GM21786 (cell line): ENCODE measurements around the gene NAV3.

ENCODE experiments used
- ATAC-seq: cut with Tn5 transposase; IDR thresholded peaks from one replicate; pipeline ENCODE4 v1.9.1; 2021; ENCODE audit not compliant: unreplicated experiment

NAV3 gene

DNA sequence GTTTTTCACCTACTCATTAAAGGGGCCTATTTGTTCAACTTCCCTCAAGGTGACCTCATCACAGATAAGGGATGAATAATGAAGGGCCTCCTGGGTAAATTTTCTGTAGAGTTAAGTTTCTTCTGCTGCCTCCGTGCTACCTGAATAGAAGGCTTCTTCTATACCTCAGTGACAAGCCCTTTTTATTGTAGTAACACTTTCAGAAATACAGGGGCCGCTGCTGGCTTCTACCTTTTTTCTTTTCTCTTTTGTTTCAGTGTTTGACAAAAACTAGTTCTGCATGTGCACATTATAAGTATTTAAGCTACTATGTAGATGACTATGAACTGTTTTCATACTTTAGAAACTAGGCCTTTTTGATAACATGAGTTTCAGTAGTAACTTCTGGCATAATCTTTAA, 207.0 kb downstream of the NAV3 start:
- no peak for ATAC-seq

DNA sequence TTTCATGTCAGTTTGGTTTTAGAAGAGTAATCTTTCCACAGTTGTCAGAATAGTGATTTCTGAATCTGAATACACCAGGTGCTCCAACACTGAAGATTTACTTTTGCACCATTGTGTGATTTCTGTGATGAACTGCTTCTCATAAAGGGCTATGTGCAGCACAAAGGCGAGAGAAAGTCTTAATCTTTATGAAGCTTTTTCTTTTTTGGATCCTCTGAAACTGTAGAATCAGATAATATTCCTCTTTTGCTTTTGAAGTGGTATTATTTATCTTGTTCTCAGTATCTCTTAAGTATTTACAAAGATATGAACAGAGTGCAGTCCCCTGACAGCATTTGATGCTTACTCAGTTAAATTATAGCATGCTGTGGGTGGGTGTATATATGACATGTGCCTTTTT, 207.8 kb downstream of the NAV3 start:
- no peak for ATAC-seq

DNA sequence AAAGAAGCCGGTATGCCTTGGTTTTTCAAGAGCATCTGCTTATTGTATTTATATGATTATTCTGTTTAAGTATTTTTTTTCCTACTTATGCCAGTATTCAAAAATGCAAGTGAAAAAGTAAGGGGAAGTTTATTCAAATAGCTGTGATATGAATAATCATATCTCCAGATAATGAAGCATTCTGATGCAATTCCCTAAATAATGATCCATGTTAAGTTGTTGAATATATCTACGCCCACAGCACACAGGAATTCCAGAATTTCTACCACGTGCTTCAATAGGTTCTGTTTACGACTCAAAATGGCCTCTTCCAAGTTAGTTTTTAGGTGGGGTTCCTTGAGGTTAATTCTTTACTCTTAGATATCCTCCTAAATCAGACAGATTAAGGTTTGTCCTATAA, 208.3 kb downstream of the NAV3 start:
- ATAC-seq = no peak

DNA sequence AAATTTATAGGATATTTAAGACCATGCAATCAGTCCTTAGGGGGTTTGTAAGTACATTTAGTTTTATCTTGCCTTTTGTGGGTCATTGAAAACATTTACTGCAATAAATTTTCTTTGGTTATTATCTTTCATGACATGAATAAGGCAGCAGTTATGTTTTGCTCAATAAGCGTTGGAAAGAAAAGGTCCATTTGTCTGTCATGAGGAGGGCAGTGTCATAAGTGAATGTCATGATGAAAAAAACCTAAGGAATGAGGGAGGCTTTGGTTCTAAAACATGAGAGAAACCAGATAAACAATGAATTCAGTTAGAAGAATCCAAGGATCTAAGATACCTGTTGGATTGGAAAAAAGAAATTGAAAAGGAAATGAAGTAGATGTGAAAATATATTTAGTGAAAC, 209.4 kb downstream of the NAV3 start:
- no peak for ATAC-seq

DNA sequence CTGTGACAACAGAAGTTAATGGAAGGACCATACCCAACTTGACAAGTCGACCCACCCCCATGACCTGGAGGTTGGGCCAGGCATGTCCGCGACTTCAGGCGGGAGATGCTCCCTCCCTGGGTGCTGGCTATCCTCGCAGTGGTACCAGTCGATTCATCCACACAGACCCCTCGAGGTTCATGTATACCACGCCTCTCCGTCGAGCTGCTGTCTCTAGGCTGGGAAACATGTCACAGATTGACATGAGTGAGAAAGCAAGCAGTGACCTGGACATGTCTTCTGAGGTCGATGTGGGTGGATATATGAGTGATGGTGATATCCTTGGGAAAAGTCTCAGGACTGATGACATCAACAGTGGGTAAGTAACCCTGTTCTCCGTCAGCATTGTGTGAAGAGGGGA, 220.1 kb downstream of the NAV3 start:
- no peak for ATAC-seq

DNA sequence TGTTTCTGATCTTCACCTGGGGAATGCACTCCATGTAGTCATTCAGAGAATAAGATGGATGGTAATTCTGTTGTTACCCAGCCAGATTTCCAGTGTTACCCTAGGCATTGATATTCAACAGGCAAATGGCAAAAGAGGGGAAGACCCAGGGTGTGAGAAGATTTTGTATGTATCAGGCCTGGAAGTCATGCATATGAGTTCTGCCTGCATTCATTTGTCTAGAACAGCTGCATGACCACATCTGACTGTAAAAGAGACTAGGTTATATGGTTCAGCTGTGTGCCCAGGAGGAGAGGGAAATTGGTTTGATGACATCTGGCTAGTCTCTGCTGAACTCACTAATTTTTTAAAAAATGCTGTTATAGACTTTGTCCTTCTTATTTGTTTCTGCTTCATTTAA, 224.9 kb downstream of the NAV3 start:
- ATAC-seq = no peak

DNA sequence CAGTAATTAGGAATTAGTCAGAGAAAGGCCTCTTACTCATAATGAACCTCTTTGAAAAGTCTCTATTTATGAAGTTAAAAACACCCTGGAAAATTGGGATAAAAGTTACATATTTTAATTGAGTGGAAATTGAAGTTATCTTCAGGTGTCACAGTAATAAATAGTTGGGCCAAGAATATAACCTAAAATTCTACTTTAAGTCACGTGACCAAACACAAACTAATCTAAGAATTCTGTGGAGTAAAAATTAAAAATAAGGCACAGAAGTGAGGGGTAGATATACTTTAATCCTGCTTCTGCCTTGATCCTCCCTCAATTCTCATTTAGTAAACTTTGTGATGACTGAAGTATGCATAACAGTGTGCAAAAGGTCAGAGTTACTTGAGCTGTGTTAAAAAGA, 226.4 kb downstream of the NAV3 start:
- no peak for ATAC-seq

DNA sequence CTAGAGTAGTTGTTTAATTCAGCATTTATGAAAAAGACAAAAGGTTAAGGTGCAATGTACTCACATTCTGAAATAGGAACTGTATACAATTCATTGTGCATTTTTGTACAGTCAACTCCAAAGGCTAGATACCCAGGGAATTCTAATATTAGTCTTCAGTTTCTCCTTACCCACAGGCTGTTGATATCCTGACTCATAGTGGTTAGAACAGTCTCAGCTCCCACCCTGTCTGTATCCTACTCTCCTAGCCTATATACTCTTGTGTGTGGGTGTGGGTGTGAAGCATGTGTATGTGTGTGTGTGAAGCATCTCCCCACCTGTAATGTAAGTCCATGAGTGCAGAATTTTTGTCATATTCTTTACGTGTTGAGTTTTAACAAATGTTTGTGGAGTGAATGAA, 229.5 kb downstream of the NAV3 start:
- ATAC-seq = no peak

DNA sequence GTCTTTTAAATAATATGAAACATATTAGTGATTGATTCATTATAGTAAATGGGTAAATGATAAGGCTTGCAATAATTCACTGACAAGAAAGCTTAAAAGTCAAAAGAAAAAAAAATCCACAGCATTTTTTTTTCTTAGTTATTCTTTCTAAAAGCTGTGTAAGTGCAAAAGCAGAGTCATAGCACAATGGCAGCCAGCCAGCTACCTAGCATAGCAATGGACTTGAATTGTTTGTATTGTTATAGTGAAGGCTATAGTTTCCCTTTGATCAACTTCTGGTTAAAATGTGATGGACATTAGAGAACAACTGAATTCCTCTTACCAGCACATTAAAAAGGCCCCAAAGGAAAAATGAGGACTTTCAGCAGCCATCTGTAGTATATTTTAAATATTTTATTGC, 232.1 kb downstream of the NAV3 start:
- no peak for ATAC-seq

DNA sequence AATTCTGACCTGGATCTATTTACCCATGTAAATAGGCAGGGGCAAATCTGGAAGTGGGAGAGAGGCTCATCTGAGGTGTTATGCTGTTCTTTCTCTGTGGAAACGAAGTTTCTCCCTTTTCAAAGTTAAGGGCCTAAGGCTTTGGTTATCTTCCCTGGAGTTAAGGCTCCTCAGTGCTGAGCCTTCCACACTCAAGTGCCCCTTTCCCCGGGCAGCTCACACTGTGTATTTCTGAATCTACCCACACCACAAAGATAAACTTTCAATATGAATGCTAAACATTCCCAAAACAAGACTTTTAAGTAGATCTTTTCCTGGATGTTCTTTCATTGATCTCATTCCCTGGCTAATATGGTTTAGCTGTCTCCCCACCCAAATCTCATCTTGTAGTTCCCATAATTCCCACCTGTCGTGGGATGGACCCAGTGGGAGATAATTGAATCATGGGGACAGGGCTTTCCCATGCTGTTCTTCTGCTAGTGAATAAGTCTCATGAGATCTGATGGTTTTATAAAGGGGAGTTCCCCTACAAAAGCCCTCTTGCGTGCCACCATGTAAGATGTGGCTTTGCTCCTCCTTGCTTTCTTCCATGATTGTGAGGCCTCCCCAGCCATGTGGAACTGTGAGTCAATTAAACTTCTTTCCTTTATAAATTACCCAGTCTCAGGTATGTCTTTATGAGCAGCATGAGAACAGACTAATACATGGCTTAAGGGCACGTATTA, 251.1 kb downstream of the NAV3 start:
- no peak for ATAC-seq

DNA sequence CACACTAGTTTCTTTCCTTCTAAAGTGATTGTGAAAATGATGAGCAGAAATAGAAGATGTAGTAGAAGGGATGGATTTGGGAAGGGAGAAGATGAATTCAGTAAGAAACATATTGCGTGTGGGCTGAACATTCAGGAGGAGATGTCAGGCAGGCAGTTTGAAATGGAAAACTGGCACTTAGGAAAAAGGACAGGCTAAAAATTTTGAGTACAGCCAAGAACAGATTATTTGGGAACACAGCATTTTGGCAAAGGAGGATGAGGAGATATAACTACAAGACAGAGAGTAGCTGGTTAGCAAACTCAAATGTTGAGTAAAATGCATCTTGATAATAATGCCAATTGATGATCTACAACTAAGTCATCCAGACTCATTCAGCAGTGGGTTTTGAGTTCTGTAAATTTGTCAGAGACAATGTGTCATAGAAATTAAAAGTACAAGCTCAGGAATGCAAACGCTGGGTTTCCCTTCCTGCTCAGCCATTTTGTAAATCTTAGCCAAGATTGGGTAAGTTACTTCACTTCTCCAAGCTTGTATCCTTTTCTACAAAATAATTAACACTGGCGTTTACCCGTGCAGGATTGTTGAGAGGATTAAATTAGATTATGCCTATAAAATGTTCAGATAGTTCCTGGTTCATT, 255.0 kb downstream of the NAV3 start:
- ATAC-seq = no peak

DNA sequence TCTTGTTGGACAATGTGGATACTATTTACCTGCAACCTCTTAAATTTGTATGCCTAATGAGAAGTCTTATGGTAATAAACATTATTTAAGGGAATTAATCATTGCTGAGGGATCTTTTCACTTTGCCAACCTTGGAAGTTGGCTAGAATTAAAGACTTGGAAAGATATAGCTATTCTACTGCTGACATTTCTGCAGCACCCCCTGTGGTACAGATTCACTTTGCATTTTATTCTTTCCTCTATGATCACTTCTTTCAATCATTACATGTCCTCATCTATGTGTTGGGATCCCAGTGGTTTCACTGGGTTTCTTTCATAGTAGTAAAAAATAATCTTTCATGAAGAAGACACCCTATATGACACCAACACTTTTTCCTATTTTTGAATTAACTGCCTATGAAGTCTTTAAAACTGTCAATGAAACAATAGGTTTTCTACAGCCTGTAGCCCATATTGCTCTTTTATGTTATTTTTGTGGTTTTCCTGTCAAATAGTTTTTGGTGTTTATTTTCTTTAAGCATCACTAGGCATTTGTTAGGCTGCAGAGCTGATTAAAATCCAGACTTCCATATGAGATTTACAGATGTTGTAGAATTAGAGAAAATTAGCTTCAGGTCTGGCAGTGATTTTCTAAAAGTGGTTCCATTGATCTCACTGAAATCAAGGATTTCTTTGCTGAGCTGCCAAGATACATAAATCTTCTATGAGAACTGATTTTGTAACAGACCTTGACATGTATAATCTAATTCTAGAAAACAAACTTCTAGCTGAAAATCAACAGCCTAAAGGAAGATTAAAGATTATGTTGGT, 256.1 kb downstream of the NAV3 start:
- ATAC-seq = no peak

DNA sequence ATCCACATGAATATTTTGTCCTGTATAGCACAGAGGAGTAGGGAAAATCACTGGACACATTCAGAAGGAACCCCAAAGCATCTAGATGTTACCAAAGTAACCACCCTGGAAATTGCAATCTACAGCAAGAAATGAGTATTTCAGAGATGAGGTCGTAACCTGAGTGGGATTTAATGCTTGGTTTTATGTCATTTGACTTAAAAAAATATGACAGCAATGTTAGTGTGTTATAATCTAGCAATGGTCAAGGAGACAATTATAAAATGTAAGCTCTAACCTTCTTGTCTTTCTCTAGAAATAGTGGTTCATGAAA, 256.6 kb downstream of the NAV3 start:
- no peak for ATAC-seq

DNA sequence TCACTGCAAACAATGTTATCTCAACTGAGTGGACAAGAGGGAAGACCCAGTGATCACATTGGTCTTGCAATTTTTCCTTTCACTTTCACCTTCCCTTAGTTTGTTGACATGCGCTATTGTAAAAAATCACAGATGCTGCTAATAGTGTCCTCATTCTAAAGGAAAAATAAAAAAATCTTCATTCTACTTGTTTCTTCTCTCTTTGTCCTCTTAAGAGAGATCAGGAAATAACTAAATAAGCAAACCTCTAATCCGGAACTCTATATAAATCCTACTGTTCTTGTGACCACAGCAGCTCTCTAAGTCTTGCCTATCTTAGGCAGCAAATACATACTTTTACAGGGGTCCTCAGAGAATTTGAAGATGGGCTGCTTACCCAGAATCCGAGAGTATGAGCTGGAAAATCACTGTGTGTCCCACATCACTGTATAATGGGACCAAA, 257.7 kb downstream of the NAV3 start:
- no peak for ATAC-seq

DNA sequence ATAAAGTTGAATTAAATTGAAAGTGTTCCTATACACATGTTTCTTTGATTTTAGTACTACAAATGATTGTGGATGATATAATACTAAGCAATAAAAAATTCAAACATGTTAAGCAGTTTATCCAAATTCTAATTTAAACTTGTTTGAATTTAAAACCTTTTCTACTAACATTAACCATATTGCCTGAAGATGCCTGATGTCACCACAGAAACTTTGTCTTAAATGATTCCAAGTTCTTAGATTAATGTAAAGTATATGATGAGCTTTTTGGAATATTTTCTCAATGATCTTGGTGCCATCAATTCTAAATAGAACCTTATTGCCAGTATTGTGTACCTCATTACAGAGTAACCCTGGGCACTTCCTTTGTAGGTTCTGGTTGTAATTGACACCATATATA, 259.6 kb downstream of the NAV3 start:
- ATAC-seq = no peak

DNA sequence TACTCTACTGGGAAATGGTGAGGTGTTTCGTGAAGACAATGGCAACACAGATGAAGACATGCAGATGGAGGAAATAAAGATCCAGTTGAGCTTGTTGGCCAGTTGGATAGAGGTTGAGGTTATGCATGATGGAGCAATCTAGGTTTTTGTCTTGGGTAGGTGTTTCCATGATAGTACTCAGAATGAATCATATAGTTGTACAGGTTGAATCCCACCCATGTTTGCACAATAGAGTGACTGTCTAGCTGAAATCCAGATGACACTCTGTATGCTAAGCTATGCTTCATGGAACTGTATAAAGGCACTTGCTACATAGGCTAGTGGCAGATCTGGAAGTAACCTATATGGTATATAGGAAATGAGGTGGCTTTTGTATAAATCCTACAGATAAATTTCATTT, 264.9 kb downstream of the NAV3 start:
- ATAC-seq = no peak

DNA sequence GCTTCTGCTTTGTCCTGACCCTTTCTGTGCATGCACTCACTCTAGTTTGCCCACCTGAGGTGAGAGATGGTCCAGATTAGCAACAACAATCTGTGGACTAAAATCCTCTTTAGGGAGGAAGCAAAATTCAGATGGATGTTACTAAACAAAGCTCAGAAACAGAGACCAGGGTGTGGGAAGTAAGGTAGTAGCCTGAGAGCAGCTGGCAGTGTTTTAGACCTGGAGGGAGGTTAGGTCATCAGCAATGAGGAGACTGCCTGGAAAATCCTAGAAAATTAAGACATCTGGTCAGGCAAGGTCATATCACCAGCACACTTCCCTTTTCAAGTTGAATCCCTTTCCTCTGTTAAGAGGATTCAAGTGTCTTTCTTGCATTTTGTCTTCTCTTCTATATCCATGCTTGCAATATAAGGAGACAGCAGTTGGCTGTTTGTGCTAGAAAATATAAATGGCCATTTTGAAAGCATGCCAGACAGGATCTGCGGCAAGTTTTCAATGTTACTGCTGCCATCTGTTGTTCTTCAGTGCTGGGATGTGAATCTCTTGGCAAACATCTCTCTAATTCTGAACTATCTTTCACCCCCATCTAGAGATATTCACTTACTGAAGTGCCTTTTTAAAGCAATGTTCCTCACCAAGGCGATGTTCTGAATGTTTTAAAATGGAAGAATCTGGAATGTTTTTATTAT, 266.4 kb downstream of the NAV3 start:
- ATAC-seq = no peak

DNA sequence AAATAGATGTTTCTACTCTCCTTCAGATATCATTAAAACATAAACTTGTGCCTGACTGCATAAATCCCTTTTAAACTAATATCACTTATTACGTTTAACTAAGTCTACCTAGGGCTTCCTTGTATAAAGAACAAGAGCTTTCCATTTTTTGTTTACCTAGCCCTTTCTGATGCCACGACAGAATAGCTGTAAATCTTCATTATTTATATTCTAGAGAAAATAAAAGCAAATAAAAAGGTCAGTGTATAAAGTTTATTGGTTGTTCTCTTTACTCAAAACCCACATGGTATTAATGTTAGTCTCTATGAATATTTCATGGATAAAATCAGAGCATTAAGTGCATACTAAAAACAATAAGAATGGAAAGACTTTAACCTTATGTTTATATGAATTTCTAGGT, 269.1 kb downstream of the NAV3 start:
- no peak for ATAC-seq

DNA sequence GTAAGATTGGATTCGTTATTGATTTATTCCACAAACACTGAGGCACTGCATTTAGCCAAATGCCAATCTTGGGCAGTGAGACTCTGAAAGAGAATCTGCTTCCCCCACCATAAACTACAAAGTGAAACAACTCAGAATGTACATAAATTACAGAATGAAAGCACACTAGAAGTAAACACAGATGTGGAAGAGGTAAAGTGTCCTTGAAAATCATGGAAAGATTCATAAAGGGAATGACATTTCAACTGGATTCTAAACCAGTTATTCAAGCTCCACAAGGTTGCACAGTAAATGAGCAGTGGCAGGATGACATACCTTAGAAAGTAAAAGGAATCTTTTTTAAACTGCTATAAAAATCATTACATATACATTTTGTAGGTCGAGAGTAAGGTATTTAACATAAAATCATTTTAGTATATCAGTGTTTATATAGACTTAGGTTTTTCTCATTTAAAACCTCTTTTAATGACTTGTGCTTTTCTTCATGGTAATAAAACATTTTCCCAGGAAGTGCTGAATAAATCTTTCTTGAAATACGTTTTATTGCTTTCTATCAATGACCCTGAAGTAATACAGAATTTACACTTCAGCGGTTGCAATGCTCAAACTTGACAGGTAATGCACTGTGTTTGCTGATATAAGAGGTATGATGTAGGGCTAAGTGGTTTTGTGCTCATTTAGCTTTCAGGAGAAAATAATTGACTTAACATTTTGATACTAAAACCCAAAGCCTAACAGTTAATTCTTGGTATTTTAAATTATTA, 270.6 kb downstream of the NAV3 start:
- no peak for ATAC-seq

DNA sequence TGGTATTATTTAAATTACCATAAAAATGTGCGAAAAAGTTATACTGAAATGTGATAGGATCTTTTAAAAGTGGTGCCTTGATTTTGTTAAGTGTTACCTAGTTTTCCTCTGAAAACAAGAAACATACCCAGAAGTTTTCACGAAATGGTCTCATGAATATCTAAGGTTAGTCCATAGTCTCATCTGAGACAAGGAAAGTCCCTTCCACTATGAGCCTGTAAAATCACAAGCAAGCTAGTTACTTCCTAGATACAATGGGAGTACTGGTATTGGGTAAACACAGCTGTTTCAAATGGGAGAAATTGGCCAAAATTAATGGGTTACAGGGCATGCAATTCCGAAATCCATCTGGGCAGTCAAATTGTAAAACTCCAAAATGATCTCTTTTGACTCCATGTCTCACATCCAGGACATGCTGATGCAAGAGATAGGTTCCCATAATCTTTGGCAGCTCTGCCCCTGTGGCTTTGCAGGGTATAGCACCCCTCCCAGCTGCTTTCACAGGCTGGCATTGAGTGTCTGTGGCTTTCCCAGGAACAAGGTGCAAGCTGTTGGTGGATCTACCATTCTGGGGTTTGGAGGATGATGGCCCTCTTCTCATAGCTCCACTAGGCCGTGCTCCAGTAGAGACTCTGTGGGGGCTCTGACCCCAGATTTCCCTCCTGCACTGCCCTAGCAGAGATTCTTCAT, 271.4 kb downstream of the NAV3 start:
- ATAC-seq = no peak
